Activated CD4-positive, alpha-beta T cell treated with anti-CD3 and anti-CD28 coated beads, Interleukin-2, Interleukin-4, amounts not matched to agents 100 ng/mL and 50 ng/mL, durations not matched to agents 16 hours and 8 hours (primary cell): ENCODE results near the gene HBEGF.

Experiments
- DNase-seq: peaks from one replicate; pipeline ENCODE4 v3.0.0-alpha.2; 2020; ENCODE audit warnings: low spot score

HBEGF gene

GRCh38 chr5:140302786-140303639 is 43.4 kb downstream of the HBEGF start, which contains the start of gene PFDN1:
Gene PFDN1 (minus strand): TSS chr5:140303101. CDS start chr5:140303073, 28 bp downstream.
- peak; percentile 95 for DNase-seq

GRCh38 chr5:140301136-140301535 is 45.3 kb downstream of the HBEGF start:
- no peak for DNase-seq

- DNase-seq = no peak
These were observed 47.3 kb downstream of the HBEGF start for GRCh38 chr5:140299056-140299455.

GRCh38 chr5:140298183-140298601 is 48.2 kb downstream of the HBEGF start:
- DNase-seq = no peak

GRCh38 chr5:140297283-140297682 is 49.1 kb downstream of the HBEGF start:
- no peak for DNase-seq

GRCh38 chr5:140296289-140296688 is 50.1 kb downstream of the HBEGF start:
- DNase-seq = no peak

GRCh38 chr5:140295414-140295813 is 51.0 kb downstream of the HBEGF start:
- no peak for DNase-seq

GRCh38 chr5:140294753-140295152 is 51.6 kb downstream of the HBEGF start:
- no peak for DNase-seq

GRCh38 chr5:140293849-140294100 is 52.6 kb downstream of the HBEGF start:
- no peak for DNase-seq

GRCh38 chr5:140293091-140293848 is 53.1 kb downstream of the HBEGF start:
- DNase-seq = no peak

- DNase-seq = no peak
These were observed 54.0 kb downstream of the HBEGF start for GRCh38 chr5:140292212-140293036.

GRCh38 chr5:140287801-140288521 is 58.4 kb downstream of the HBEGF start:
- DNase-seq = no peak

- DNase-seq = no peak
These were observed 60.0 kb downstream of the HBEGF start for GRCh38 chr5:140286424-140286823.

- no peak for DNase-seq
These were observed 62.4 kb downstream of the HBEGF start for GRCh38 chr5:140284013-140284412.
